Bone marrow (tissue), 2 donors: ENCODE measurements around the gene PAPPA2.

ENCODE experiments used
- DNase-seq, 2 donors: peaks; one replicate each; lab custom pipeline; 2025; lab: John Stamatoyannopoulos, UW

PAPPA2 gene

GRCh38 chr1:176857632-176858031 lies 394.7 kb downstream of the PAPPA2 start:
- no peak for DNase-seq

- DNase-seq: no peak
These were observed 395.5 kb downstream of the PAPPA2 start for GRCh38 chr1:176858433-176858916.

- no peak for DNase-seq
These were observed 400.6 kb downstream of the PAPPA2 start for GRCh38 chr1:176863613-176864012.

- no peak for DNase-seq
These were observed 401.2 kb downstream of the PAPPA2 start for GRCh38 chr1:176864211-176864610.

GRCh38 chr1:176866011-176866714 lies 403.2 kb downstream of the PAPPA2 start:
- no peak for DNase-seq

GRCh38 chr1:176869577-176869976 lies 406.6 kb downstream of the PAPPA2 start:
- DNase-seq: no peak

GRCh38 chr1:176876966-176877515 lies 414.1 kb downstream of the PAPPA2 start:
- DNase-seq: no peak

- DNase-seq: no peak
These were observed 414.6 kb downstream of the PAPPA2 start for GRCh38 chr1:176877557-176877956.

- DNase-seq: no peak
These were observed 416.0 kb downstream of the PAPPA2 start for GRCh38 chr1:176878750-176879536.

GRCh38 chr1:176879784-176880620 lies 417.0 kb downstream of the PAPPA2 start:
- DNase-seq: no peak

- DNase-seq: peak in 1 of 2 donors; percentile 24
These were observed 418.1 kb downstream of the PAPPA2 start for GRCh38 chr1:176880955-176881595.

- DNase-seq: no peak
These were observed 421.3 kb downstream of the PAPPA2 start for GRCh38 chr1:176884286-176884685.

- DNase-seq: no peak
These were observed 421.9 kb downstream of the PAPPA2 start for GRCh38 chr1:176884911-176885310.

- DNase-seq: no peak
These were observed 422.4 kb downstream of the PAPPA2 start for GRCh38 chr1:176885341-176885740.

GRCh38 chr1:176885751-176886150 lies 422.8 kb downstream of the PAPPA2 start:
- no peak for DNase-seq

GRCh38 chr1:176888471-176889032 lies 425.6 kb downstream of the PAPPA2 start:
- DNase-seq: no peak

GRCh38 chr1:176893625-176894352 lies 430.8 kb downstream of the PAPPA2 start:
- no peak for DNase-seq

- no peak for DNase-seq
These were observed 431.5 kb downstream of the PAPPA2 start for GRCh38 chr1:176894450-176894849.
